NCI-H1092 treated with DMSO at 0.1 percent for 48 hours (cell line): ENCODE measurements around the gene CDK16.
"Not testable (repeated sequence)": the region's sequence is repeated elsewhere in the genome, so short reads cannot be mapped to it uniquely, and the experiment has no call there.

Experiments
- DNase-seq: peaks from one replicate; lab custom pipeline; 2025; lab: John Stamatoyannopoulos, UW

CDK16 gene

DNA sequence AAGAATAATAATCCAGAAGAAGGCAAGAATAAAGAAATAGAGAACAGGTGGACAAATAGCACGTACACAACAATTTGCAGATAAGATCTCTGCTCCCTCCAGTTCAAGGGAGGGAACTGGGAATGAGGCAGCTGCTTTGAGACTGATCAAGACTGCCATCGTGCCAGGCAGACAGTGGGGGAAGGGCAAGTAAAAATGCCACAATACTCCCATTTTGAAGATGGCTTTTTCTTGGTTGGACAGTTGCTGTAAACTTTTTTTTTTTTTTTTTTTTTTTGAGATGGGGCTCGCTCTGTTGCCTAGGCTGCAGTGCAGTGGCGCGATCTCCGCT, 31.5 kb downstream of the CDK16 start:
- no peak for DNase-seq

- not testable (repeated sequence) for DNase-seq
These were observed 39.1 kb downstream of the CDK16 start for GRCh38 chrX:47257620-47258019.

DNA sequence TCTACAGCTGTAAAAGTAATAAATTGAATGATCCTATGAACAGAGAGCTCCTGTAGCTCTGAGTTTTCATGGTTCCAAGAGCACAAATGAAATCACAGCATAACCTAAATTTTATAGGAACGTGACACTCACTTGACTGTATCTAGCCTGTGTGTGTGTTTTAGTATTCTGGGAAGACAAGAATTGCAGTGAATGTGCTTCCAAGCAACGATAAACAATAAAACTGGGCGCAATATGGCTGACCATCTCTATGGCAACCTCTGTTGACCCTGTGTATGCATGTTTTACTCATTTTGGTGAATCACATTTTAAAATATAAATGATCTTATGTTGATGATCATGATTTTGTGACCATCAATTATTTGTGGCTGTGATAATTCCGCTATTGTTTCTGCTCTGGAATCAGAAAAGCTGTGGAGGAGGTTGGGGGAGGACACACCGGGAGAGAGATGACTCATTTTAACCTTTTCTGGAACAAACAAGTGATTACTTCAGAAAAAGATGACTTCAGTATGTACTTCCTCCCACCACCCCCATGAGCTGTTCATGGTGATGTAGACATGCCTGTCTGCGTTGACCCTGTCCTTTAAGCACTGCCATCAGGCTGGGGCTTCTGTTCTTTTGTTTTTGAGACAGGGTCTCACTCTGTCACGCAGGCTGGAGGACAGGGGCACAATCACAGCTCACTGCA, 46.1 kb downstream of the CDK16 start:
- DNase-seq: no peak

GRCh38 chrX:47266643-47267042, 48.2 kb downstream of the CDK16 start:
- no peak for DNase-seq

DNA sequence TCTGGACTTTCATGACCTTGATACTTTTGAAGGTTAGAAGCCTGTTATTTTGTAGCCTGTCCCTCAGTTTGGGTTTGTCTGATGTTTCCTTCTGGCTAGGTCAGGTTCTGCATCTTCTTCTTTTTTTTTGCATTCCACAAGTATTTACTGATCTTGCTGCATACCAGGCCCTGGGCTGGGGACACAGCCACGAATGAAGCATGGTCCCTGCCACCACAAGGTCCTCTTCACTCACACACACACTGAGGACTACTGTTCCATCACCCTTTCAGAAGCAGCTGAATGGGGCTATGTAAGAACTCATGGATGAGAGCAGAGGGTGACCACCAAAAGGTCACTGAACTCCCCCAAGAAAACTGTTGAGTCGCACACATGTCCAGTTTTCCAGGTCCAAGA, 53.5 kb downstream of the CDK16 start:
- DNase-seq: no peak

GRCh38 chrX:47273011-47273730, 54.7 kb downstream of the CDK16 start:
- no peak for DNase-seq

- DNase-seq: no peak
These were observed 60.2 kb downstream of the CDK16 start for GRCh38 chrX:47278691-47279090.
